GM19372 (cell line): ENCODE results near the gene COBL.

Source experiments
- ATAC-seq: cut with Tn5 transposase; IDR thresholded peaks from one replicate; pipeline ENCODE4 v1.9.1; 2021; ENCODE audit warnings: mild to moderate bottlenecking, low read depth, moderate library complexity; ENCODE audit not compliant: unreplicated experiment

COBL gene

DNA sequence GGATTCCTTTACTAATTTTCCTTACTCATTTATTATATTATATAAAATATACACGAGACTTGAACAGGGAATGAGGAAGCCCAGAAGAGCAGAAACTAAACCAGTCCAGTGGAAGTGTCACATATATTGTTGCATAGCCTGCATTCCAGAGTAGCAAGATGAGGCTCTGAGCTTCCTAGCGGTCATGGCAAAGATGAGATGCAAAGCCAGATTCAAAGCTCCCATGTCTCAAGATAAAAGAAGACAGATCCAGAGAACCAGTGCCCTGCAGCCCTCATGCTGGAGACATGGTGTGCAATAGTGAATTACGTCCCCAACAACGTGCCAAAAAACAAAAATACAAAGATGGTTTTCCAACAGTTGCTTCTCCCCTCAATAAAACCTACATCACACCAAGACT is 59.7 kb downstream of the COBL start:
- ATAC-seq = no peak

DNA sequence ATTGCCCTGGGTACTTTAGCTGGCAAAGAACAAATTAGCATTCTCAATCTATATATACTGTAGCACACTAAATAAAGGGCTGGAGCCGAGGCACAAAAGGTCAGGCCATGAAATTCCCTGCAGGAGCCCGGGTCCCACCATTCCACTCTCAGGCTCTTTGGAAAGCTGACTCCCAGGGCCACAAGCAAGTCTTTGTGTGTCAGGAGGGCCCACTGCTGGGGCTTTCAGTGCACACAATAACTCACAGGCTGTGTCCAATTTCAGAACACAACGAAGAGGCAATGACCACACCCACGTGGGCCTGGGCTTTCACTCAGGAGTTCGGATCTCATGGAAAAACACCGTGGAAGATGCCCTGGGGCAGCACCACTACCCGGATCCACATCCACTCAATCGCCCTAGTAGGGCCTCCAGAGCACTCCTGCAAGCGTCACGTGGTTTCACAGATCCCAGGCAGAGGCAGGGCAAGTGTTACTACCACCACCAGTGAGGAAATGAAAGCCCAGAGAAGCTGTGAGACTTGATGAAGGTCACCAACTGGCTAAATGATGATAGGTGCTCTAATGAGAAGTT is 60.3 kb downstream of the COBL start:
- ATAC-seq = no peak

DNA sequence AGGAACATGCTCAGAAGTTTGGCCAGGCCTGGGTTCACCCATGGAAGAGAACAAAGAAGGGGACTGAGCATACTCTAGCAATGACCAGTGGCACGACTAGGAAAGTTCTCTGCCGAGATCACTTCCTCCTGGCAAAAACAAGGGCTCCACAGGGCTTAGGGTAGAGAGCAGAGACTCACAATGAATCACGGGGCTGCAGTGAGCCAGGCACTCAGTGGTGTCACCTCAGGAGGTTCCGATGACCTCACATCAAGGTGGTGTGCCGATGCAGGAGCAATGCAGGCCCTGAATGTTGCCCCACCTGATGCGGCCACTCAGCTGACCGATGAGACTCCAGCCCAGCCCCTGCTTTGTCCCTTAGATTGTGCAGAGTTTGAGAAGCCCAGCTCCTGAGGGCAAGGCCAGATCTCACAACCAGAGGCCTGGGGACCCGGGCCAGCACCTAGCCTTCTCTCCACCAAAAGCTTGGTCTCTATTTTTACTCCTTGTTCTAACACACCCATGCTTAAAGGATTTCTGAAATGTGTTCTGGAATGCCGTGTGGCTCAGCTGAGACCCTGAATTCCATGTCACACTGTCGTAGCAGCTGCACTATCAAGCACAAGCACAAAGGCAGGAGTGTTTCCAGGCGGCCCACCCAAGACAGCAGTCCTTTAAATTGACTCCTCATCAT is 60.9 kb downstream of the COBL start:
- ATAC-seq = no peak

DNA sequence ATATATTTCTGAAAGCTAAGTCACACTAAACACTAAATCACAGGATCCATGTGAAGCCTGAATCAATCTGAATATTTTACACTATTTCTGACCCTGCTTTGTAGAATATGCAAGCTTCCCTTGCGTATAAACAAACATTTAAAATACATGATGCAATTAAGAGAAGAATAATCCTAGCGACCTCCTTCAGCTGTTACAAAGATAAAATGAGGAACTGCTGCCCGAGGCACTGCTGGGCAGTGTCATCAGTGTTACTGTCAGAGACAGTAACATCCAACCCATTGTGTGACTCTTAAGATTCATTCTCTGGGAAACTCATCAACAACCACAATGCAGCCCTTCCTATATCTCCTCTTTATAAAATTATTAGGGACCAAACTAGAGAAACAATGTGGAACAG is 61.6 kb downstream of the COBL start:
- ATAC-seq = no peak

DNA sequence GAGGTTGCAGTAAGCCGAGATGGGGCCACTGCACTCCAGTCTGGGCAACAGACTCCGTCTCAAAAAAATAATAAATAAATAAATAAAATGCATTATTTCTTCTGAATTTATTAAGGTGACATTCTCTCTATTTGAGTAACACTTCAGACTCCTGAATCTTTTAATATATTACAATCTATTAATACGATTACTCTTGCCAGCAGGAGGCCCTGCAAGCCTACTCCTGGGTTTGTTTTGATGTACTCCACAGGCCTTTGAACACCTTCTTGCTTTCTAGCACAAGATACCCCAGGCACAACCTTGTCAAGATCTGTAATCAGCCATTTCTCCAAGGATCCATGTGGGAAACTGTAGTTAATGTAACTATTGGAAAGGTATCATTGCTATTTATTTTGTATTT is 63.5 kb downstream of the COBL start:
- no peak for ATAC-seq

GRCh38 chr7:51251290-51251689 is 65.3 kb downstream of the COBL start:
- no peak for ATAC-seq

- no peak for ATAC-seq
Measured at GRCh38 chr7:51250512-51250911, 66.1 kb downstream of the COBL start.

GRCh38 chr7:51249991-51250390 is 66.6 kb downstream of the COBL start:
- ATAC-seq = no peak

- ATAC-seq = no peak
Measured at GRCh38 chr7:51249187-51249945, 67.2 kb downstream of the COBL start.

- no peak for ATAC-seq
Measured at GRCh38 chr7:51246258-51247245, 70.1 kb downstream of the COBL start.

DNA sequence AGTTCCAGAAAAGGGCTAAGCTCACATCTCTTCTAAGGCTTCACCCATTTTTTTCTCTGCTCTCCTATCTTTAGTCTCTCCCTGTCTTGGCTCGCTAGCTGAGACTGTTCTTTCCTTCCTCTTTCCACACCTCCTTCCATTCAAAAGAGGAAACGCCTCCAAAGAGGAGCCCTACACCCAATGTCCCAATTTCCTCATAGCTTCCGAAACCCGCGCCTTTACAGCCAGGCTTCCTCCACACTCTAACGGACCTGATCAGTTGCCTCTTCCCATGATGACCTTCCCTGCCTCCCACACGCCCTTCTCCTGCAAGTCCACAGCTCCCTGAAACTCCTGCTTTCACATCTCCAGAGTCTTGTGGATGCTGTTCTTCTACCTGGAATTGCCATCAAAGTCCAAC is 71.7 kb downstream of the COBL start:
- ATAC-seq = no peak

DNA sequence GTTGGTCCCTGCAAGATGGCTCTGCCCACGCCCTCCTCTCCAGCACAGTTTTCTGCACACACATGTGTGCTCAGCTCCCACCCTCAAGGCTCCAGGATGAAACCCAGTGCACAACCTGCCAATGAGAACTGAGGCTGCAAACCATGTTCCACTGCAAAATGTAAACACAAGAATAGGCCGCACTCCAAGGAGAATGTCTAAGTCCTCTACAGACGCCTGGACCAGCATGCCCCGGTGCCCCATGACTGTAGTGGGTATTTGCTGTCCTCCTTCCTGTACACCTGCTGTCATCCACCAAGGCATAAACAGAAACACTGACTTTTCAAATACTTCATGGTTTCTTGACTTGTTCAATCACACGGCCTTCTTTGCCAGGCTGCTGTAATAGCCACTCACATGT is 72.6 kb downstream of the COBL start:
- no peak for ATAC-seq

- ATAC-seq = no peak
Measured at GRCh38 chr7:51243631-51244030, 73.0 kb downstream of the COBL start.

DNA sequence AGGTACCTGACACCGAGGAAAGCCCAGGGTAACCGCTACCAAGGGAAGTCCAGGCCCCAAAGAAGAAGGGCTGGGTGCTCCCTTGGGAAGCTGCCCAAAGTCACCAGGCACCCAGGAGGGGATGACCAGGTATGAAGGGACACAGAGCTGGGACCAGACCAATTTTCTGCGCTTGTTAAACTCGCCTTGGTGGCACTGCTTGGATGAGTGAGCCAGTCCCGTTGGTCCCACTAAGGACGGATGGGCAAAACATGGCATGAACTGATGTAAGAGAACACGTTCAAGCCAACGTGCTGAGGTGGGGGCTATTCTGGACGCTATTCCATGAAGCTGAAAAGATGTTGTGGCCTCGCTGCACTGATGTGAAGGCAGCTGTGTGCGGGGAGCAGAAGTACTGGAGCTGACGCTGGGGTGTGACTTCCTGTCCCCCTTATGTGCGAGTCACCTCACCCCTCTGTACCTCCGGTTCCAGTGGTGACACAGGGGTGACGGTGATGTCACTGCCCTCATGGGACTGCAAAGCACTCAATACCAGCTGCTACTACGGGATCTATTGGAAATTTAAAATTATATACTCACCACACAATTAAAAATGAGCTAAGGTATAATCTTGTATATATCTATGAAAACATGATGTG is 73.6 kb downstream of the COBL start:
- ATAC-seq = no peak

DNA sequence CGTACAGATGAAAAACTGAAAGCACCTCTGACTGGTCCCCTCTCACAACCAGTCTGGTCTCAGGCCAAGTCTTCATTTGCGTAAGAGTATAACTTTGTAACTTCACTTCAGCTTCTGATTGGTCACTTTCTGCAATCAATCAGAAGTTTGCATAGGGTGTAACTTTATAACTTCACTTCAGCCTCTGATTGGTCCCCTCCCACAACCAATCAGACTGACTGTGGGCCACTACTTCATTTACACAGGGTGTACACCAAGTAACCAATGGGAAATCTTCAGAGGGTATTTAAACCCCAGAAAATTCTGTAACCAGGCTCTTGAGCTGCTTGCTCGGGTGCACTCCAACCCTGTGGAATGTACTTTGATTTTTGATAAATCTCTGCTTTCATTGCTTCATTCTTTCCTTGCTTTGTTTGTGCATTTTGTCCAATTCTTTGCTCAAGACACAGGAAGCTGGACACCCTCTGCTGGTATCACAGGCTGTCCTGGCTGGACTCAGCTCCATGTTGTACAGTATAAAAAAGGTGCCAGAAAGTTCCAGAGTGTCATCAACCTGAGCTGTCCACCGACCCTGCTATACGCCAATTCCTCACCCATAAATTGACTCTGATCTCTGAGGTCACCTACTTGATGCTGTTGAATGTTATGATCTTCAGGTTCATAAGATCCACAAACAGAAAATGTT is 74.5 kb downstream of the COBL start:
- ATAC-seq = no peak

- ATAC-seq = no peak
Measured at GRCh38 chr7:51240868-51241267, 75.7 kb downstream of the COBL start.

DNA sequence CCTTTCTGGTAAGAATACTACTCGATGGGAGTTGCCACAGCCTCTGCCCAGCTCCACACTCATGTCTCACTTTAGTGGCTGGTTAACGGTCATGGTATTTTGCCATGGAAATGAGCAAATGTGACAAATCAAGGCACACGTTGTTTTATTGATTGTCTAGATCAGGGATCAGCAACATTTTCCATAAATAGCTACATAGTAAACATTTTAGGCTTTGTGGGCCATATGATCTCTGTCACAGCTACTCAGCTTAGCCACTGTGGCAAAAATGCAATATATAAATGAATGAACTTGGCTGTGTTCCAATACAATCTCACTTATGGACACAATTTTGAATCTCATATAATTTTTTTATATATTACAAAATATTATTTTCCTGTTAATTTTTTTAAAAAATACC is 76.9 kb downstream of the COBL start:
- no peak for ATAC-seq

DNA sequence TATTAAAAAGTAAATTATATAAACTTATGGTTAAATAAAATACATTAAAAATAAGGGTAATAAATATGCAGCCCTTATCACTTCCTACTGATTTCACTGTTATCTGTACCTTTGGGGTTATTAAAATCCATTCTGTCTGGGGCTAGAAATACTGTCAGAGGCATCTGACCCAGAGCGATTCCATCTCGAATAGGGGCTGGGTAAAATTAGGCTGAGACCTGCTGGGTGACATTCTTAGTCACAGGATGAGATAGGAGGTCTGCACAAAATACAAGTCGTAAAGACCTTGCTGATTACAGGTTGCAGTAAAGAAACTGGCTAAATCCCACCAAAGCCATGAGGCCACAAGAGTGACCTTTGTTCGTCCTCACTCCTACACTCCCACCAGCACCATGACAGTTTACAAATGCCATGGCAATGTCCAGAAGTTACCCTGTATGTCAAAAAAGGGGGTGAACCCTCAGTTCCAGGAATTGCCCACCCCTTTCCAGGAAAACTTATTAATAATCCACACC is 77.6 kb downstream of the COBL start:
- no peak for ATAC-seq

- no peak for ATAC-seq
Measured at GRCh38 chr7:51237446-51238133, 79.0 kb downstream of the COBL start.
